Stimulated activated CD8-positive, alpha-beta memory T cell treated with anti-CD3 and anti-CD28 coated beads, Interleukin-7, amount 100 ng/mL, for 24 hours (primary cell): ENCODE data around the gene BCLAF3.

Source experiments
- DNase-seq: peaks from one replicate; pipeline ENCODE4 v3.0.0-alpha.2; 2020; ENCODE audit warnings: low read depth

BCLAF3 gene

GRCh38 chrX:19966056-19966455 lies 24.8 kb downstream of the BCLAF3 start:
- DNase-seq, result no peak

DNA sequence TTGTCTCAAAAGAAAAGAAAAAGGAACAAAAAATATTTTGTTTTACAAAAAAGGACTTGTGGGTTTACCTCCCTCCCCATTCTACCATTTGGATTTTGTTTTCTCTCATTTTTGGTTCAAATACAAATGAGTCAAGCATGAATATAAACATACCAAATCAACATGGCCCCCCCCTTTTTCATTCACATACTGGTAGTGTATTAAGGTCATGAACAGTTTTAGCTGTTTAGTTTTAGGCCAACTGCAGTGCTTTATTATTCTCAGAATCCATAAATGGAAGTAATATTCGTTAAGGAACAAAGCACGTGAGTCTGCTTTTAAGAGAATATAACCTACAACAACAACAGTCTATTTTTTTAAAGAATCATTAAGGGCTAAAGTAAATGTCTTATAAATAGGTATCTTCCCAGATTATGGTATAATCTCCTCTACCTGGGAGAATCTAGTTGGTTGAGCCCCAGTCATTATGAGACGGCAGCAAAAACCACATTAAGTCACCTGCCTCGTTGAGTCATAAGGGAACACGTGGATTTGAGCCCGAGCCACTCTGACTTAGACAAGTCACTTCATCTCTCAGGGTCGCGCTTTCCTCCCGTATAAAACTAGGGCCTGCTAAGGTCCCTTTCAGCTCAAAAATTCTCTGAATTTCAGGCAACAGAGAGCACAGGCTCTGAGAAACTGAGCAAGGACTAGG lies 26.7 kb downstream of the BCLAF3 start:
- no peak for DNase-seq

GRCh38 chrX:19960913-19961312 lies 29.9 kb downstream of the BCLAF3 start:
- no peak for DNase-seq

DNA sequence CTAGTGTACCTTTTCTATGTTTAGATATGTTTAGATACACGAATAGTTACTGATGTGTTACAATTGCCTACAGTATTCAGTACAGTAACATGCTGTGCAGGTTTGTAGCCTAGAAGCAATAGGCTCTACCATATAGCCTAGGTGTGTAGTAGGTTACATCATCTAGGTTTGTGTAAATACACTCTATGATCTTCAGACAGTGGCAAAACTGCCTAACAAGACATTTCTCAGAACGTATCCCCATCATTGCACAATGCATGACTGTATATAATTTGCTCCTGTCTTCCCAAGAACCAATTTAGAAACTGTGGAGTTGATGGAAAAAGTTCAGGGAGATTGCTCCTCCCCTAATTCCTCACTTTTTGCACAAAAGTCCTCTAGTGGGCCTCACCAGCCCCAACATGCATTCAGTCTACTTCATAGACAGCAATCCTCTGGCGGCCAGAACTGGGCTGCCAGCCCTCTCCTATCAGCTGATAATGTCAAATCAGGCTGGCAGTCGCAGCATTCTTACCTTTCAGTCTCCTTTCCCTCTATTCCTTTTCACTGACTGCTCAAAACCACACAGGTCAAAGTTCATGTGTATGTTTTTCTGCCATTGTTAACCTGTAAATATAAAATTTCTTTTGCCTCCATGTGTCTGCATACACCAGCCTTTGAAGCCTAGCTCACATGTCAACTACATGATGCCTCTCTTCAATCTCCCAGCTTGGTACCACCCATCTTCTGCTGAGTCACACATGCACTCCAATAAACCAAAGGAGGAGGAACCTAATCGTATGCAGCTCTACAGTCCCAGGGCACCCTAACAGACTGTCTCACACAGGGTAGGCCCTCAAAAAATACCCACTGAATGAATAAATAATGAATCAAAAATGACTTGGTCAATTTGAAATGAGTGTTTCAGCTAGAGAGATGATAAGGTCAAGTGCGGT lies 32.0 kb downstream of the BCLAF3 start:
- no peak for DNase-seq

DNA sequence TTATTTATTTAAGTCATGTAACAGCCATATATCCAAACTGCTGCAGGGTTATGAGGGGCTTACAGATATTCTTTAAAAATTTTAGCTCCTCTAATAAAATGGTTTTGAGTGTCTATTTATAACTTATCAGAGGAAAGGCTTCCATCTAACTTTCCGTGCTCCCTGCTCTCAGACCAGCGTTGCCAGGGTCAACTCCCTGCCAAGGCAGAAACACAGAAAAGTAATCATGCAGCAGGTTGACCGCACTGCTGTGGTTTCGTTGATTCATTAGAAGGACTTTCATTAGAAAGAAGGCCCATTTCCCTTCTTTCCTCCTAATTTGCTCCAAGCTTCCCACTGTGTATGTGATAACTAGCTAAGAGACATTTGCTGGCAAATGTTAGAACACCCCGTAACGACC lies 33.9 kb downstream of the BCLAF3 start:
- DNase-seq, result no peak

GRCh38 chrX:19956306-19956705 lies 34.6 kb downstream of the BCLAF3 start:
- no peak for DNase-seq

DNA sequence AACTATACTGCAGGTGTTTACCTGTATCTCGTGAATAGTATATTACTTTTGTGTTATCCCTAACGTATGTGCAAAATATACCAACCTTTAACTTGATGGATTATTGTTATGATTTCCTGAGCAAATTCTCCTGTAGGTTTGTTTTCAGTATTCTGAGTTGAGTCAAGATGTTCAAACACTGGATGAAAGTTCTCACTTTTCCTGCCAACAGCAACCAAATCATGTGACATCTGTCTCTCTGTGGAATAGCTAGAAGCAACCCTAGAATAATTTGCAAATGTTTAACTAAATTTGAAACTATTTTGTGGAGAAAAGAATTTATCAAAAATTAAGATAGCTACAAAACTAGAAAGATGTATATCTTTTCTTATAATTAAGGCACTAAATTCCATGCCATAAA lies 35.6 kb downstream of the BCLAF3 start:
- DNase-seq, result no peak

- DNase-seq, result no peak
Observed at GRCh38 chrX:19954335-19955096, 36.3 kb downstream of the BCLAF3 start.

GRCh38 chrX:19953145-19953544 lies 37.7 kb downstream of the BCLAF3 start:
- no peak for DNase-seq

DNA sequence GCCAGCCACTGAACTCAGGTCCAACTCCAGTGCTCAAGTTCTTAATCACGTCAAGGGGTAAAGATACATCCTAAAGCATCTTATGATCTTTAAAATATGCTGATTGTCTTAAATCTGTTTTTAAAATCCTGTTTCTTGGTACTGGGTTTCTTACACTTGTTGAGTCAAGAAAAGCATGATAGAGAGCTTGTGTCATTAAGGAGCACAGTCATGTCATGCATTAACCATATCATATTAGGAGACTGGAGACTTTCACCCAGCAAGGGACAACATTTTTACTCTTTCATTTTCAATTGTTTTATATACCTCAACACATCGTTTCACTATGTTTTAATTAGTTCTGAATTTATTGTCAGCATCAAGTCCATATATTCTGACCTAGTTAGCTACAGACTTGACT lies 41.5 kb downstream of the BCLAF3 start:
- no peak for DNase-seq

GRCh38 chrX:19947612-19948011 lies 43.2 kb downstream of the BCLAF3 start:
- DNase-seq, result no peak
